ENCODE results near the gene TMEM161A.

Gene TMEM161A

GRCh38 chr19:19095691-19096090 is 42.6 kb downstream of the TMEM161A start:
- no peak for DNase-seq

GRCh38 chr19:19094513-19094912 is 43.8 kb downstream of the TMEM161A start:
- no peak for DNase-seq

GRCh38 chr19:19087676-19088075 is 50.6 kb downstream of the TMEM161A start:
- DNase-seq, result no peak

GRCh38 chr19:19083413-19084178 is 54.7 kb downstream of the TMEM161A start:
- no peak for DNase-seq

- no peak for DNase-seq
Measured at GRCh38 chr19:19081642-19082151, 56.6 kb downstream of the TMEM161A start.

- no peak for DNase-seq
Measured at GRCh38 chr19:19079571-19079970, 58.7 kb downstream of the TMEM161A start.

GRCh38 chr19:19078801-19079200 is 59.5 kb downstream of the TMEM161A start:
- no peak for DNase-seq

GRCh38 chr19:19077103-19077502 is 61.2 kb downstream of the TMEM161A start:
- DNase-seq, result no peak

GRCh38 chr19:19076476-19076875 is 61.8 kb downstream of the TMEM161A start:
- DNase-seq, result no peak

- no peak for DNase-seq
Measured at GRCh38 chr19:19075126-19075525, 63.2 kb downstream of the TMEM161A start.

- no peak for DNase-seq
Measured at GRCh38 chr19:19074196-19074882, 63.9 kb downstream of the TMEM161A start.

GRCh38 chr19:19071897-19072296 is 66.4 kb downstream of the TMEM161A start:
- no peak for DNase-seq
